Muscle of arm (tissue), 12 donors: ENCODE measurements around the gene ZP2. TPM values are rescaled to one million over a fixed set of nuclear protein-coding genes. Genes with fewer than 3 reads are reported as not detected.
"Not testable (repeated sequence)": the region's sequence is repeated elsewhere in the genome, so short reads cannot be mapped to it uniquely, and the experiment has no call there.

Experiments used
- DNase-seq: peaks from one replicate; pipeline ENCODE4 v3.0.0-alpha.2; 2013
- polyA plus RNA-seq, 12 donors: library from polyadenylated mRNA; unstranded; fragments of 120-200 nt; gene quantifications; one replicate each; pipeline ENCODE4 v1.2.1, GENCODE V29; 2013; ENCODE audit not compliant: insufficient read length in 12 of 12

Gene ZP2
- polyA plus RNA-seq, 12 donors, result 0.08 to 0.75 (median 0.27) TPM; not detected in 3

DNA sequence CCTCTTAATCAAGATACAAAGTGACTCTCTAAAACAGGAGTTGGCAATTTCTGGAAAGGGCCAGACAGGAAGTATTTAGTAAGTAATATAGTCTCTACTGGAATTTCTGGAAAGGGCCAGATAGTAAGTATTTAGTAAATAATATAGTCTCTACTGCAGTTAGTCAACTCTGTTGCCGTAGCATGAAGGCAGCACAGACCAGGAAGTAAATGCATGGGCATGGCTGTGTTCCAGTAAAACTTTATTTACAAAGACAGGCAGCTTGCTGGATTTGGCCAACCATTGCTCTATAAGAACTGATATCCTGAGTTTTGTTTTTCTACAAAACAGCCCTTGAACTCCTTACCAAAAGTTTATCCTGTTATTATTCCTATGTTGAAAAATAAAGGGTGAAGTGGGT is 36.0 kb downstream of the ZP2 start:
- no peak for DNase-seq

DNA sequence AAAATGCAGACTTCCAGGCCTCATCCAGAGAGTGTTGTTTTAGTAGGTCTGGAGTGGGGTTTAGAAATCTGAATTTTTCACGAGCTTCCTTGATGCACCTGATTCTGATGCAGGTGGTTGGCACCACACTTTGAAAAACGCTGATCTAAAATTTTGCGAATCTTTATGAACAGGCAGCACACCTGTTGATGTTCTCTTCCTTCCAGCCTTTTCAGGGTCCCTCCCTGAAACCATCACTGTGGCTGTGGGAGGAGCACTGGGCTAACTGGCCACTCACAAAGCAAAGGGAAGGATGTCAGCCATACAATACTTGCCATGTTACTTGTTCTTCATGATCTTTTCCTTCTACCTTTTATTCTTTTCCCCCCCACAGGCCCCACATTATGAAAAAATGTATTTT is 38.7 kb downstream of the ZP2 start:
- no peak for DNase-seq

DNA sequence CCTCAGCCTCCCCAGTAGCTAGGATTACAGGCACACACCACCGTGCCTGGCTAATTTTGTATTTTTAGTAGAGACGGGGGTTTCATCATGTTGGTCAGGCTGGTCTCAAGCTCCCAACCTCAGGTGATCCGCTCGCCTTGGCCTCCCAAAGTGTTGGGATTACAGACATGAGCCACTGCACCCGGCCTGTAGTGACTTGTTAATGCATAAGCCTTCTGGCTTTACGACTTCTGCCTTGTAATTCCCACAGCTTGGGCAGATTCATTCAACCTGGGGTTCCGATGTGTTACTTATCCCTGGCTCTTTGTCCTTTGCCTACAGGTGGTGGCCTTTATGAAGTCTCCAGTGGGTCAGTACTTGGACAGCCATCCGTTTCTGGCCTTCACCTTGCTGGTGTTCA is 41.3 kb downstream of the ZP2 start:
- DNase-seq, result not testable (repeated sequence)

DNA sequence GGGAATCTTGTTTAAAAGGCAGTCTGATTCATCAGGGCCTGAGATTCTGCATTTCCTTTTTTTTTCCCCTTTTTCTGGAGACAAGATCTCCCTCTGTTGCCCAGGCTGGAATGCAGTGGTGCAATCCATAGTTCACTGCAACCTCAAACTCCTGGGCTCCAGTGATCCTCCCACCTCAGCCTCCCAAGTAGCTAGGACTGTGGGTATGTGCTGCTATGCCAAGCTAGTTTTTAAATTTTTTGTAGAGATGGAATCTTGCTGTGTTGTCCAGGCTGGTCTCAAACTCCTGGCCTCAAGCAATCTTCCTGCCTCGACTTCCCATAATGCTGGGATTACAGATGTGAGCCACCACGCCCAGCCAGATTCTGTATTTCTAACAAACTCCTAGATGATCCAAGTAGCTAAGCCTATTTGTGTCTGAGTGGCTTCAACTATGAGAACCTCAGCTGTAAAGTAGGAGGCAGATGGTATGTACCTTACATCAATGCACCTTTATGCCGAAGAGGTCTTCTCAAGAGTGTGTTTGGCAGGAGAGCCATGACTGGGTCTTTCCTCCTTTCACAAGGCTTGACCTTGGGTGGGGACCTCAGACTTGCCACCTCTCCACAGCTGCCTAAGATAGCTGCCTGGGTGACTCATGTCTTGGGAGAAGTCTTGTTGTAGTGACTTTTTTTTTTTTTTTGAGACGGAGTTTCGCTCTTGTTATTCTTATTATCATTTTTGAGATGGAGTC is 42.0 kb downstream of the ZP2 start:
- no peak for DNase-seq

DNA sequence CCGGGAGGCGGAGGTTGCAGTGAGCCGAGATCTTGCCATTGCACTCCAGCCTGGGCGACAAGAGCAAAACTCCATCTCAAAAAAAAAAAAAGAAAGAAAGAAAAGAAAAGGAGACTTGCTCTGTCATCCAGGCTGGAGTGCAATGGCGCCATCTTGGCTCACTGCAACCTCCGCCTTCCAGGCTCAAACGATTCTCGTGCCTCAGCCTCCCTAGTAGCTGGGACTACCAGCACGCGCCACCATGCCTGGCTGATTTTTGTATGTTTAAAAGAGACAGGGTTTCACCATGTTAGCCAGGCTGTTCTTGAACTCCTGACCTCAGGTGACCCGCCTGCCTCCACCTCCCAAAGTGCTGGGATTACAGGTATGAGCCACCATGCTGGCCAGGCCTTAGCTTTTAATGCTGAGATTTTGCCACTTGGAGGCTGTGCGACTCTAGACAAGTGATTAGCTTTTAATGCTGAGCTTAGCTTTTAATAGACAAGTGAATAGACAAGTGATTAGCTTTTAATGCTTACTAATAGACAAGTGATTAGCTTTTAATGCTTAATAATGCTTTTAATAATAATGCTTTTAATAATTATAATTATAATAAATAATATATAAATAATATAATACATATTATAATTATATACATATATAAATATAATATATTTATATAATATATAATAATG is 43.3 kb downstream of the ZP2 start:
- DNase-seq, result no peak

DNA sequence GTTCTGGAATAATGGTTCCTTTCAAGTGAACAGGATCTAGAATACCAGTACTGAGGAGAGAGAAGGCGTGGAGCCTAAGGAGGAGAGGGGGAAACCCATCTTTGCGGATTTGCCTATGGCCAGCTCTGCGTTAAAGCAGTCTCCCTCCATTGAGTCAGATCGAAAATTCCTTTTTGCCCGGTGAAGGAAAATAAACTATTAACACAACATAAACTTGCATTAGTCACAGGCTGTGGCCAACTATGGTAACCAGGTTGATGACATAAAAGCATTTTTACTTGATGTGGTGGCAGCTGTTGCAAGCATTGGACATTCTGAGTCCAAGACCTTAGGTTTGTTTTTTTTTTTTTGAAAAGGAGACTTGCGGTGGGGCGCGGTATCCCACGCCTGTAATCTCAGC is 44.0 kb downstream of the ZP2 start:
- DNase-seq, result no peak

DNA sequence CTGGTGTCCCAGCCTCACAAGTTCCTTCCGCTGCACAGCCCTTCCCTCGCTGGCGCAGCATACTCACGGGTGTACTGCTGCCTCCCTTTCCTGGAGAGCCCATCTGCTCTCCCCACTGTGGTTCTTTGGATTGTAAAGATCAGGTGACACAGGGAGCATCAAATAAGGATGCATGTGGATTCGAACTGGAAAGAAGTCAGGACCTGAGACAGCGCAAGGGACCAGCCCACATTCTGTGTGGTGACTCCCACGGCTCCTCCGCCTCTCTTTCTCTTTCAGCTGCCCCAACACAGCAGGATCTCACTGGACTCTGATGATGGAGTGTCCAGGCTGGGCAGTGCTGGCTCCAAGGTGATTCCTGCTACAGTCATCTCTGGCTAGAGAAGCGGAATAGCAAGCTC is 44.8 kb downstream of the ZP2 start:
- DNase-seq, result no peak

DNA sequence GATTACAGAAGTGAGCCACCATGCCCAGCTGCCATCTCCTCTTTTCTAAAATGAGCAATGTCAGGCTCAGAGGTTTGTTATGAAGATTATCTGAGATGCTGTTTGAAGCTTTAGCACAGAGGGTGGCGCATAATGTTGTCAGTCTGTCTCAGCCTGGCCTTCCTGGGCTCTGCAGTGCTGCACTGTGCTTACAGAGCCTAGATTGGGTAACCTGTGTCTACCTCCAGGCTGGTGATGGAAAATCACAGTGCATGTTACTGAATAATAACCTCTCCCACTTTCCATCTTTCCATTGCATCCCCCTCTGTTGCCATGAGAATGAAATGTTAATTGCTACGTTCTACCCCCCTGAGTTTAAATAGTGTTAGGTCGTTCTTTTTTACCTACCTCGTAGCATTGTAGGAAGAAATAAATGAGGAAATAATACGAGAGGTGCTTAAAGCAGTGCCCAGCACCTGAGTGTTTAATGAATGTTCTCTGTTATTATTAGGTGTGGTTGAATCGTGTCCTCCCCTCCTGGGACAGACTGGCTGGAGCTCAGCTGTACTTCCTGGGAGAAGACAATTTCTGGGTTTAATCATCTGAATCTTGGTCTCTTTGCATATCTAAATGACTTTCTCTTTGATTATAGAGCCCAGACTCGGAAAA is 46.7 kb downstream of the ZP2 start:
- no peak for DNase-seq

DNA sequence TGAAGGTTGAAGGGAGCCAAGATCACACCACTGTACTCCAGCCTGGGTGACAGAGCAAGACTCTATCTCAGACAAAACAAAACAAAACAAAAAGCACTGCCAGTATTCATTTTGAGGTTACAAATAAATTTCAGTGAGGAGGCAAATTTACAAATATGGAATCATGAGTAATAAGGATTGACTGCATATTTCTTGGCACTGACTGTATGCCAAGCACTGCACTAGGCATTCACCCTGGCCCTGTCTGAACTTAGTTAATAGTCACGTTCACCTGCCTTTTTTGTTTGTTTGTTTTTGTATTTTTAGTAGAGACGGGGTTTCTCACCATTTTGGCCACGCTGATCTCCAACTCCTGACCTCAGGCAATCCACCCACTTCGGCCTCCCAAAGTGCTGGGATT is 47.8 kb downstream of the ZP2 start:
- DNase-seq, result no peak

DNA sequence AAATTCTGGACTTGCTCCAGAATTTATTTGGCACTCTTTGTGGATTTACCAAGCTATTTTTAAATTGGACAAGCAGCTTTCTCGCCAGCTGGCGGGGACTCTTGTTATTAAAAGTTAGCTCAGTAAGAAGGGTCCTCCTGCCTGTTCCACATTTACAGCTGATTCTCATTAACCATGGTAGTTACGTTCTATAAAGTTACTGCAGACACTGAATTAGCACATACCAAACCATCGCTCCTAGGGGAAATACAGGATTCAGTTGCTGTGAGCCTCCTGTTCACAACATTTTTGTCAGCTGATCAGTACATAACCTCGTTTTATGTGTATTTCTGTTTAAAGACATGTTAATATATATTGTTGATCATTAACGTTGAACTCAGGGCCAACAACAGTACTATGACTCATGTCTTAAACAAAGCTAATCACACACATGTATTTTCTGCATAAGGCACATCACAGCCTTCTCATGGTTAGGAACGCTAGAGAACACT is 48.7 kb downstream of the ZP2 start:
- peak; percentile 64 for DNase-seq

DNA sequence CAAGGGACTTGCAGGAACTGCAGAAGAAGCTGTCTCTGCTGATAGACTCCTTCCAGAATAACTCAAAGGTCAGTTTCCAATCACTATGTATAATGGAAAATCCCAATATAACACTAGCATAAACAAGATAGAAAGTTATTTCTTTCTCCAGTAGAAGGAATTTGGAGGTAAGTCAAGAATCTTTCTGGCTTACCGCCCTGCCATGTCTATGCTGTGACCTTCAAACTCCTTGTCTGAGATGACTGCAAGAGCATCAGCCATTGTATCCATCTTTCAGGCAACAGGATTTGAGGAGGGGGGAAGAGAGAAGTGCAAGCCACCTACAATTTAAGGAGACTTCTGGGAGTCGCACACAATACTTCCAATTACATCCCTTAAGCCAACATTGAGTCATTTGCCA is 50.2 kb downstream of the ZP2 start:
- DNase-seq, result no peak

DNA sequence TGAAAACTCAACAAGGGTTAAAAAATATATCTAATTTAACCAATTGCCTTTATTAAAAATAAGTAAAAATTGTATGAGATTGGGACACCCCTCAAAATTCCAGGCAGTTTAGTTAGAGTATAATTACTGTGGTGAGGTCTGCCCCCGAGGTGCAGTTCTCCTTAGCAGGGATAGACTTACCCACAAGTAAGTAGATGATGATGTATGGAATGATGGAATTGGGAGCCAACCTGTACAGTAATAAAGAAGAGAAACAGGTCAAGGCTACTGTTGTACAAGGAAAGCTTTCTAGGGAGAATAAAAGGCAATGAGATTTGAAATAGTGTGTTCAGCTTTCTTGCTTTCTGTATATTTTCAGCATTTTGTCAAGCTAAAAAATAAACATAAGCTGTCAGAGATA is 51.1 kb downstream of the ZP2 start:
- DNase-seq, result no peak

DNA sequence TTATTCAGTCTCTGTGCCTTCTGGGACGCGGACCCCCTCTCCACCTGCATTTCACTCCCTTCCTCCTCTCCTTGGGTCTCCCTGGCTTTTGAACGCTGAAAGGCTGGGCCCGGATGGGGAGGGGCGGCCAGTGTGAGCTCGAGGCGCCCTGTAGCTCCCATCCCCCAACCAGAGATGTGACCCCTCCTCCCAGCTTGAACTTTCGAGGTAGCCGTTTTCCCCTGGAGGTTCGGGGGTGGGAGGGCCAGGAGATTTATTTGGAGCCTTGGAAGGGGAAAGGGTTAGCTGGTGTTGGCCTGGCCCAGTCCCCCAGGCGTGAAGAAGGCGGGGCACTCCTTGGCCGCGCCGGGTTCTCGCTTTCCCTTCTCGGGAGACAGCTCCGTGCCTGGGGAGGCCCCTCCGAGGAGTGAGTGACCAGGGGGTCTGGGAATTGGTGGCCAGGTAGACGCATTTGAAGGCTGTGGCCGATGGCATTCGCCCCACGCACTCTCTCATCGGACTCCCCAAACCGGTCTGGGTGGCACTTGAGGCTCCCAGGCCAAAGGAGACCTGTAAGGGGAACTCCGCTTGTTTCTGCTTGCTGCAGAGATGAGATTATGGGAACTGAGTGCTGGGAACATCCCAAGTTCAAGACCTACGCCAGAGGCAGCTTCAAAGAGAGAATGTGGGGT is 52.0 kb downstream of the ZP2 start:
- DNase-seq, result peak; percentile 20

DNA sequence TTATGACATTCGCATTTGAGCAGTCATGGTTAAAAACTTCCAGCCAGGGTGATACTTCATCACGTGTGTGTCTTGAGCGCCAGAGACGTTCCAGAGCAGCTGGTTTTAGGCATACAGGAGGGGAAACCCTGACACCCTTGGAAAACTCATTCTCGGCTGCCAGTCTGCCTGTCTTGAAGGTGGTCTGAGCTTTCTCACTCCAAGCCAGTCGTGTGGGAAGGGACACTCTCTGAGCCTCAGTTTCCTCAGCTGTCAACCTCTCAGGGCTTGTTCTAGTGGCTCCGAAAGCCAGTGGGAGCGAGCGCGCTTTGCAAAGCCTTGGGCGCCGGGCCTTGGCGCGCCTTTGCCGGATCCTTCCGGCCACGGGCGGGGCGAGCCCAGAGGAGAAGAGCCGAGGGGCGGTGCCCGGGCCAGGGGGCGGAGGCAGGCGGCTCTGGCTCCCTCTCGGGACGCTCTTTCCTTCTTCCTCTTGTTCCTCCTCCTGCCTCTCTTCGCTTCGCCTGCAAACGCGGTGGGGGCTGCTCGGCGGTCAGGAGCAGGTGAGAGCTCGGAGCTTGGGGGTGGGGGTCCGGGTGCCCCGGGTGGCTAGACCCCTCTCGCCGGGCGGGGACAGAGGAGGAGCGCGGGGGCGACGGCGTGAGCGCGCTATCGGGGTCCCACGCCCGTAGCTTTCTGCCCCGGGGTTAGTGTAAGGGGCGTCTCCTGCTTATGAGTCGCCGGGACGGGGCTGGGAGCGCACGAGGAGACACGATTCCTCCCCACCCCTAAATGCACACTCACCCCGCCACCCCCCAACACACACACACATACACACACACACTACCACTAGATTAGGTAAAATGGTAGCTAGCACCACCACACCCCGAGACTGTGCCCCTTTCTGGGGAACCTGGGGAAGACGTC is 52.9 kb downstream of the ZP2 start, which contains the start of gene LDAF1:
LDAF1 (plus strand) TSS at position 467 of the 903 bp plus-strand sequence. CDS start 2,509 bp downstream, outside the sequence.
- DNase-seq, result peak; percentile 77

DNA sequence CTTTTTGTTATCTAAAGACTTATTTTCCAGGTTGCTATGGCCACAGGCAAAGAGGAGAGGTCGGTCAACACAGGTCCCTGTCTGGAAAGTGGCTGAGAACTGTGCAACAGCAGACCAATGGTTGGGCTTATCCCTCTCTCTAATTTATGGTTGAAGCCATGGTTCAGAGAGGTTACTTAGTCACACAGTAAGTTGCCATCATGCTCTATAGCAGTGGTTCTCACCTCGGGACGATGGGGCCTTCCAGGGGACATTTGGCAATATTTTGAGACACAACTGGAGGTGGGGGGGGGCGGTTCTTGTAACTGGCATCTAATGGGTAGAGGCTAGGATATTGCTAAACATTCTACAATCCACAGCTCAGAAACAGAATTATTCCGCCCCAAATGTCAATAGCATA is 53.7 kb downstream of the ZP2 start:
- no peak for DNase-seq

DNA sequence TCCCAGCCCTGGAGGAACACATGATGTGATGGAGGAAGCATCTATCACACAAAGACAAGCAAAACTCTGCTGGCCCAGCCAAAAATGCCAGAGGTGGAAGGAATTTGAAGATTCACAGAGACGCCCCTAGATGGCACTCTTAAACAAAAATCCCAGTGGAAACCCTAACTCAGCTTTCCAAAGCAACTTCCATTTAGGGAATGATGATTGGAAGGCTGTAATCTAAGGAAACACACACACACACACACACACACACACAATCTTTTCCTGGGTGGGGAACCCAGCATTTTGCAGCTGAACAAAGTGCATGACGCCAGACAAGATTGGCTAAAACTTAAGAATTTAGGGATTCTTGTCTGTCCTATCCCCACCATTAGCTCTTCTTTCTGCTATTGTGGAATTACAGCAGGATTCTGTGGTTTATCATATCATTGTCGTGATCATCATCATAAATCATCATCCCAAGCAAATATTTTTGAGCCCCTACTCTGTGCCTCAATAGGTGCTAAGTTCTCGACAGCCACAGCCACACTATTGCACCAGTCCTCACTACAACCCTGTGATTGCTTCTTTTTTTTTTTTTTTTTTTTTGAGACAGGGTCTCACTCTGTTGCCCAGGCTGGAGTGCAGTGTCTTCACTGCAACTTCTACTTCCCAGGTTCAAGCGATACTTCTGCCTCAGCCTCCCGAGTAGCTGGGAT is 54.5 kb downstream of the ZP2 start:
- DNase-seq, result peak; percentile 66

DNA sequence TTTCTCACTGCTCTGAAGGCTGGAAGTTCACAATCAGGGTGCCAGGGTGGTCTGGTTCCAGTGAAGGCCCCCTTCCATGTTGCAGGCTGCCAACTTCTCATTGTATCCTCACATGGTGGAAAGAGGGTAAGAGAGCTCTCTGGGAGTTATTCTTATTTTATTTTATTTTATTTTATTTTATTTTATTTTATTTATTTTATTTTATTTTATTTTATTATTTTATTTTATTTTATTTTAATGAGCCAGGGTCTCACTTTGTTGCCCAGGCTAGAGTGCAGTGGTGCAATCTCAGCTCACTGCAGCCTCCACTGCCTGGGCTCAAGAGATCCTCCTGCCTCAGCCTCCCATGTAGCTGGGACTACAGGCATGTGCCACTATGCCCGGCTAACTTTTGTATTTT is 55.4 kb downstream of the ZP2 start:
- not testable (repeated sequence) for DNase-seq

DNA sequence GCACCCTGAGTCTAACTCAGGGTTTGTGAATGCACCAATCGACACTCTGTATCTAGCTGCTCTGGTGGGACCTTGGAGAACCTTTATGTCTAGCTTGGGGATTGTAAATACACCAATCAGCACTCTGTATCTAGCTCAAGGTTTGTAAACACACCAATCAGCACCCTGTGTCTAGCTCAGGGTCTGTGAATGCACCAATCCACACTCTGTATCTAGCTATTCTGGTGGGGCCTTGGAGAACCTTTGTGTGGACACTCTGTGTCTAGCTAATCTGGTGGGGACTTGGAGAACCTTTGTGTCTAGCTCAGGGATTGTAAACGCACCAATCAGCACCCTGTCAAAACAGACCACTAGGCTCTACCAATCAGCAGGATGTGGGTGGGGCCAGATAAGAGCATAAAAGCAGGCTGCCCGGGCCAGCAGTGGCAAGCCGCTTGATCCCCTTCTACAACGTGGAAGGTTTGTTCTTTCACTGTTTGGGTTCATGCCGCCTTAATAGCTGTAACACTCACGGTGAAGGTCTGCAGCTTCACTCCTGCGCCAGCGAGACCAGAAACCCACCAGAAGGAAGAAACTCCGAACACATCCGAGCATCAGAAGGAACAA is 58.1 kb downstream of the ZP2 start:
- DNase-seq, result not testable (repeated sequence)

DNA sequence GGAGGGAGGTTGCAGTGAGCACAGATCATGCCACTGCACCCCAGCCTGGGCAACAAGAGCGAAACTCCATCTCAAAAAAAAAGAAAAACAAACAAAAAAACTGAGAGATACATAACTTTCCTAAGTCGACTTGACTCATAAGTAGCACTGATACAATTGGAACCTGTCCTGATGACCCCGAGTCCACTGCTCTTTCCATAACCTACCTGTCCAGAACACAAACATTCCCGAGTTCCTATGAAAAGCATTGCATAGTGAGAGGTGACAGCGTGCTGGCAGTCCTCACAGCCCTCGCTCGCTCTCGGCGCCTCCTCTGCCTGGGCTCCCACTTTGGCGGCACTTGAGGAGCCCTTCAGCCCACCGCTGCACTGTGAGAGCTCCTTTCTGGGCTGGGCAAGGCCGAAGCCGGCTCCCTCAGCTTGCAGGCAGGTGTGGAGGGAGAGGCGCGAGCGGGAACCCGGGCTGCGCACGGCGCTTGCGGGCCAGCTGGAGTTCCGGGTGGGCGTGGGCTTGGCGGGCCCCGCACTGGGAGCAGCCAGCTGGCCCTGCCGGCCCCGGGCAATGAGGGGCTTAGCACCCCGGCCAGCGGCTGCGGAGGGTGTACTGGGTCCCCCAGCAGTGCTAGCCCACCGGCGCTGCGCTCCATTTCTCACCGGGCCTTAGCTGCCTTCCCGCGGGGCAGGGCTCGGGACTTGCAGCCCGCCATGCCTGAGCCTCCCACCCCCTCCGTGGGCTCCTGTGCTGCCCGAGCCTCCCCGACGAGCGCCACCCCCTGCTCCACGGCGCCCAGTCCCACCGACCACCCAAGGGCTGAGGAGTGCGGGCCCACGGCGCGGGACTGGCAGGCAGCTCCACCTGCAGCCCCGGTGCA is 59.0 kb downstream of the ZP2 start:
- DNase-seq, result not testable (repeated sequence)
